ENCODE results near the gene STIM2.

DNA sequence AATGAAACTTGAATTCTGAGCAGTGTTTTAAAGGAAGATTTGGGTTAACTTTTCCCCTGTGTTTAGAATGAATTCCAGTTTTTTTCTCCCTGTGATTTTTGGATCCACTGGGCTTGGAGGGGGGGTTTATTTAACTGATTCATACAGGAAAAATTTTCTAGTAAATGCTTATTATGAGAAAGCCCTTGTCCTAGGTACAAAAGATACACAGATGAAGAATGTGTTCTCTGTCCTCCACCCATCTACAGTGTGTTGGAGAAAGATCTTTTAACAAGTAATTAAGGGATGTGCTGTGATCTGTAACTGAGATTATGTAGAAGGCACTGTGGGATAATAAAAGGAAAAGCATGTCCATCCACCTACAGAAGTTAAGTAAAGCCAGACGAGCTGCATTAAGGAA is 103.9 kb downstream of the STIM2 start:
- TF ChIP-seq, protein P1, sequence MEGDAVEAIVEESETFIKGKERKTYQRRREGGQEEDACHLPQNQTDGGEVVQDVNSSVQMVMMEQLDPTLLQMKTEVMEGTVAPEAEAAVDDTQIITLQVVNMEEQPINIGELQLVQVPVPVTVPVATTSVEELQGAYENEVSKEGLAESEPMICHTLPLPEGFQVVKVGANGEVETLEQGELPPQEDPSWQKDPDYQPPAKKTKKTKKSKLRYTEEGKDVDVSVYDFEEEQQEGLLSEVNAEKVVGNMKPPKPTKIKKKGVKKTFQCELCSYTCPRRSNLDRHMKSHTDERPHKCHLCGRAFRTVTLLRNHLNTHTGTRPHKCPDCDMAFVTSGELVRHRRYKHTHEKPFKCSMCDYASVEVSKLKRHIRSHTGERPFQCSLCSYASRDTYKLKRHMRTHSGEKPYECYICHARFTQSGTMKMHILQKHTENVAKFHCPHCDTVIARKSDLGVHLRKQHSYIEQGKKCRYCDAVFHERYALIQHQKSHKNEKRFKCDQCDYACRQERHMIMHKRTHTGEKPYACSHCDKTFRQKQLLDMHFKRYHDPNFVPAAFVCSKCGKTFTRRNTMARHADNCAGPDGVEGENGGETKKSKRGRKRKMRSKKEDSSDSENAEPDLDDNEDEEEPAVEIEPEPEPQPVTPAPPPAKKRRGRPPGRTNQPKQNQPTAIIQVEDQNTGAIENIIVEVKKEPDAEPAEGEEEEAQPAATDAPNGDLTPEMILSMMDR (IDR thresholded peaks at IDR 0.05 in 4 of 5, conservative IDR thresholded peaks at IDR 0.05 in 1 of 5): no peak
- TF ChIP-seq POLR2A (IDR thresholded peaks at IDR 0.05): no peak

Data from gastrocnemius medialis (tissue), 4 donors.